Stimulated activated CD4-positive, alpha-beta T cell treated with anti-CD3 and anti-CD28 coated beads, TNF-alpha, amount 100 ng/mL, for 24 hours (primary cell): Measurements from ENCODE around the gene NKTR.

Experiments used
- DNase-seq, 3 experiments: peaks; one replicate each; pipeline ENCODE4 v3.0.0-alpha.2; 2020; ENCODE audit warnings: low read depth in 3 of 3

Gene NKTR

DNA sequence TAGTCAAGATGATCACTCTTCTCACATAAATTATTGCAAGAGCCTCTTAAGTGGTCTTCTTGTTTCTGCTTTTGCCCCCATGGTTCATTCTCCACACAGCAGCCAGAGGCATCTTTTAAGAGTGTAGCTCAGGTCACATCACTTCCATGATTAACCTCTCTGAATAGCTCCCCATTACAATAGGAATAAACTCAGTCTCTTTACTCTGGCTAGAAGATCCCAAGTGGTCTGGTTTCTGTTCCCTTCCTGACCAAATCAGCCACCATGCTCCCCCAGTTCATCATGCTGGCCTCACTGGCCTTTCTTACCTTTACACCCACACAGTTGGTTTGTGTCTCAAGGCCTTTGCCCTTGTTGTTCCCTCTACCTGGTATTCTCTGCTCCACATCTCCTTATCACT lies 93.9 kb downstream of the NKTR start:
- DNase-seq, result no peak

DNA sequence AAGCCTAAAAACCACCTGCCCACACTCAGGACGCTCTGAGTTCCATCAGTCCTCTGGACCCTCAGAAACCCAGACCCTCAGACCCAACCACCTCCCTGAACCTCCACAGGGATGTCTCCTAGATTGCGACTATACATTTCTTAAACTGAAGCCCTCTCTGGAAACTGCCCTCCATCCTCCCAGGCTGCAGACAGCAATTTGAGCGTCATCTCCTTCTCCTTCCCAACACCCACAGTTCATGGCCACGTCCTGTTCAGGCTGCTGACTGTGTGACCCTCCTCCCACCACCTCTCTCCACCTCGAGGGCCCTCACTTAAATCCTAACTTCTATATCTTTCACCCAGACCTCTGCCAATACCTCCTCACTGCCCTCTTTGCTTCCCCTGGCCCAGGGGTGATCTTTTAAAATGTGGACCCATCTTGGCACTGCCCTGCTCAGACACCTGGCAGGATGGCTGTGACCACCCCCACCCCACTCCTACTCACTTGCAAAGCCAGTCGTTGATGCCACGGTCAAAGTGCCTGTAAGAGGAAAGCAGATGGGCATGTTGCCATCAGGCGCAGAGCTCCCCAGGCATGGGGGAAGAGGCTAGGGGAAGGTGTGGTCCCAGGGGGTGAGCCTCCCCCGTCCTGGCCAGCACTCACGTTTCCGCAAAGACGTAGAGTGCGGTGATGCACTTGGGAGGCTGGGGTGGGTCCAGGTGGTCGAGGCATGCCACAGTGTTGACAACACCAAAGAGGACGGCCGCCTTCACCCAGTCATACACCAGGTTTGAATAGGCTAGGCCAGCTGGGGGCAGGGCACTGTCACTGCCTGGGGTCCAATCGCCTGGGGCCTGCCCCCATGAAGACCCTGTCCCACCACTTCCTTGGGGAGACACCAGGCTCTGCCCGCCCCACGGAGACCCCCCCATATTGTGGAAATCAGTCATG lies 96.1 kb downstream of the NKTR start:
- DNase-seq, result no peak

DNA sequence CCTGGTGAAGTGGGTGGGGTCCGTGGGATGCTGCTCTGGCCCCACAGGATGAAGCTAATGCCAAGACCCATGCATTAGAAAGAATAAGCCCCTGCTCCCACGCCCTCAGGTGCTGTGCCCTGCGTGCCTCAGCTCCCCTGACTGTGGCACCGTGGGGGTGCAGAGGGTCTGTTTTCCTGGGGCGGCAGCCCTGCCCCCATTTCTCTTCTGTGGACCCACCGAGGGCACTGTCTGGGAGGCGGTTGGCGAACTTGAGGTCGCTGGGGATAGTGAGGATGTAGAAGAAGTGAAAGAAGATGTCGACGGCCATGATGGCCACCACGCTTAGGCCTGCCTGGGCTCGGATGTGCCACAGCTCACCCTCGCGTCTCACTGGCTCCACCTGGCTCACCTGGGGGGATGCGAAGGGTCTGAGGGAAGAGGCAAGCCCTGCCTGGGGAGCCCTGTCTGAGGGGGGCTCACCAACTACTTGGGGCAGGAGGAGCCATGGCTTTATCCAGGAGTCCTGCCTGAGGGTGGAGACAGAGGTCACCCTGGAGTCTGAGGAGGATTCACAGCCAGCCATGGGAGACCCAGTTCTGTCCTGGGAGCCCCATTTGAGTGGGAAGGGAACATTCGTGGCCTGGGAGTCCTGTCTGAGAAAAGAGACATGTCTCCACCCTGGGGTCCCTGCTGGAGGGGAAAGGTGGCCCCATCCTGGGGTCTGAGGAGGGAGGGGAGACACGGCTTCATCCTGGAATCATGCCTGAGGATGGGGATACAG lies 97.0 kb downstream of the NKTR start:
- DNase-seq, result no peak
